NCI-H524 treated with DMSO at 0.1 percent for 48 hours (cell line): ENCODE results near the gene SLX4IP.

Experiments used
- DNase-seq: peaks from one replicate; lab custom pipeline; 2025; lab: John Stamatoyannopoulos, UW

Gene SLX4IP

DNA sequence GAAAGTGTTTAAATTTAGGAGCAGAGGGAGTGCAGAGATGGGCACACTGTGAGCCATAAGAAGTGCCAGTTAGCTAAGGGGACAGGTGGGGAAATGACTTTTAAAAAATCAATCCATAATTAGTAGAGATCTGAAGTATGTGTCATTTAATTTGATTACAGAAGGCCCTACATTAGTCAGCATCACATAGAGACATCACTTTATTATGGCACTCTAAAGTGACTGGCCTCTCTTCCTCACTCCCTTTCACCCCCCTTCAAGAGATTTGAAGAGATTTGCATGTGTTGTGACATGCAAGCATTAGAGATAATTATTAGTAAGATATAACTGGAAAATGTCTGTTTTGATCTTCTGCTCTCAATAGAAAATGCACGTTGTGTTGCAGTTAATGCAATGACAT is 86.7 kb downstream of the SLX4IP start:
- DNase-seq, result no peak

DNA sequence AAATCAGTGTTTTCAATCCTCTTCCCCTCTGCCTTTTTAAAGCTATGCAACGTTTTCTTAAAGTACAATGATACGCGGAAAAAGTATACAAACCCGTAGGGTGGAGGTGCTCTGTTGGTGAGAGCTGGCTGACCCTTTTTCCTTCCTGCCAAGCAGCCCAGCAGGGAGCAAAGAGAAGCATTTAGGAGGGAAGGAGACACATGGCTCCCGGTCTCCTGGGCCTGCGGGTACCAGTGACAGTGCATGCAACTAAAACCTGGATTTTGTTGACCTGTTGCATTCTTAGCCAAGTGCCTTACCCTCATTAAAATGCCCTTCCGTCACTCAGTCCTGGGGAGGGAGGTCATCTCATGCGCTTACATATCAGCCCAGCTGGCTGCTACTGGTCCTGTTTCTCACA is 87.2 kb downstream of the SLX4IP start:
- DNase-seq, result no peak

DNA sequence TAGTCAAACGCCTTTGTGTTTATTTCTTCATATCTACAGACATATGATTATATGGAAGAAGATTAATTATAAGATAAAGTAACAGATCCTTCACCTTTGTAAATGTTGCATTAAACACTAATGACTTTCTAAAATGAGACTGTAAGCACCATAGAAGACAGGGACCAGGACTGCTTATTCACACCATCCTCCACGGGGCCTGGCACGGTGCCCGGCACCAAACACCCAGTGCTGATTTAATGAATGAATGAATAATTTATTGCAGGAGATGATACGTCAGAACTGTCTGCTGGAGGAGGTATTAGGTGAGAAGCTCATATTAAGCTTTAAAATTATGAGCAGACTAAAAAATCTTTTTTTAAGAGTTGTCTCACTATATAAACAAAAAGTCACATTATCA is 88.3 kb downstream of the SLX4IP start:
- DNase-seq, result no peak

DNA sequence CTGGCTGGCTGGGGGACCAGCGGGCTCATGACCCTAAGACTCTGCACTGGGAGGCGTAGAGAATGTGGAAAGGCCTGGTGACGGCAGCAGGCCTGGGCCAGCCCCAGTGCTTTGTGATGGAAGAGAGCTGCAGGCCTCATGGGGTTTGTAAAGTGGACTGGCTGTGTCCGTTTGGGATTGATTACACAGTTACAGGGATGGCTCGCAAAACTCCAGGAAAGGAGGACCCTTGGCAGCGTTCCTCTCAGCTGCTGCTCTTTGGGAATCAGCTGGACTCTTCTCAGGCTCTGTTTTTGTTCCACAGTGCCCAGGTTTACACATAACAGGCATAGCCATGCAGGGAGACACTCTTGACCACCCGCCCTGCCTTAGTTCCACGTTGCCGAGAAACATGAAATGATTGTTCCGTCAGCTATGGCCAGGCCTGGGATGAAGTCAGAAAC is 89.0 kb downstream of the SLX4IP start:
- no peak for DNase-seq

DNA sequence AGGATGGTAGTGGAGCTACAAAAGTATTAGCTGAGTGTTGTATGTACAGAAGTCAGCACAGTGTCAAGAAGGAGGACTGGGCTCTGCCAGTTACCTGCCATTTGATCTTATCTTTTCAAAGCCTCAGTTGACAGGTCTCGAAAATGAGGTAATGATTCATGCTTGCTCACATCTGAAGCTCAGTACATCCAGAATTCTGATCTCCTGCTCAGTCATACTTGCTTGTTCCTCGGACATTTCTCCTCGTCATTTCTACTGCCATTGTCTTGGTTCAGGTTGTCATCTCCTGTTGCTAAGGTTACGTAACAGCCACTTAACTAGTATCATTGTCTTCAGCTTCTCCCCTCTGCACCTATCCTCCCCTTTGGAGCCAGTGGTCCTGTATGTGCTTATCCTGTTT is 89.5 kb downstream of the SLX4IP start:
- DNase-seq, result no peak

DNA sequence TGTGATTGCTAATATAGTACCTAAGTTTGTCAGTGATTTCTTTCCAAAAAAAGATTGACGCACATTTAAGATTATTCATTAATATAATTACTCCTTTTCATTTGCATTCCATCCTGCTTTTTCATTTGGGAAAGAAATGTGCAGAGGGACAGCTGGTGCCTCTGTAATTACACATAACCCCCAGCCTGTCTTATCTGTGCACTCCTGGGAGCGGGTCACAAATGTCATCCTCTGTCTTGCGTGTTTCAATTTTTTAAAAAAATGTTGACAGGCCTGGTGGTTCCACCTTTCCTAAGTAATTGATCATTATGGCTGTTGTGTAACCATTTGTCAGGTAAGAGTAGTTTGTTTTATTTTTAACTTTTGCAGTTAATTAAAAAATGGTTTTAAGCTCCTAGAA is 92.7 kb downstream of the SLX4IP start:
- DNase-seq, result no peak

DNA sequence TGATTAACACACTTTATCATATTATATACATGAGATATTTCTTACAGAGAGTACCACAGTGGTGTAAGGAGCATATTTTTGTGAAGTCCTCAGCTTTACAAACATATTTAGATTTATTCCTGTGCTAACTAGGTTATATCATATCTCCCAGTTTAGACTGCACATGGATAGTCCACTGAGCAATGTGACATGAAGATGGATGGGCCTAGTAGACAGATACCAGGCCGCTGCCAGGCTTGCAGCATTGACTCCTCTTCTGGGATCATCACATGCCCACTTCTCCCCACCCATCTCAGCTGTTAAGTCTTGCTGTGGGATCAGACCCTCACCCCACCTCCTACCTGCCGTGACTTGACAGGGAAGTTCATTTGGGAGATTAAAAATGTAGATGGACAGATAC is 95.8 kb downstream of the SLX4IP start:
- no peak for DNase-seq

DNA sequence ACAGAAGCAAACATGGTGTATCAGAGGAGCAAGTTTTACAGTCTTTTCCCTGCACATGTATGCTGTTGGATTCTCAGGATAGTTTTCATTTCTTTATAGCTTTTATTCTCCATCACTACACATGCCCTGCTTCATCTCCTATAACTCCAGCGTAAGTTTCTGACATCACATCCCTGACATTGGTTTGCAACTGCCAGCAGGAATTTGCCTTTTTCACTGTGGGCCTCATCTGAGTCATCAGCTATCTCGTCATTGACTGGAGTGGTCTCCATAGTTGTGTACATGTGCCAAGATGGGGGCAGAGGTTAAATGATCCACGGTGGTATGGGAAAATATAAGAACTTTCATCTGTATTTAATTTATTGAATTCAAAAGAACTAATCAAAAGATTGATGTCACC is 96.7 kb downstream of the SLX4IP start:
- DNase-seq, result no peak

DNA sequence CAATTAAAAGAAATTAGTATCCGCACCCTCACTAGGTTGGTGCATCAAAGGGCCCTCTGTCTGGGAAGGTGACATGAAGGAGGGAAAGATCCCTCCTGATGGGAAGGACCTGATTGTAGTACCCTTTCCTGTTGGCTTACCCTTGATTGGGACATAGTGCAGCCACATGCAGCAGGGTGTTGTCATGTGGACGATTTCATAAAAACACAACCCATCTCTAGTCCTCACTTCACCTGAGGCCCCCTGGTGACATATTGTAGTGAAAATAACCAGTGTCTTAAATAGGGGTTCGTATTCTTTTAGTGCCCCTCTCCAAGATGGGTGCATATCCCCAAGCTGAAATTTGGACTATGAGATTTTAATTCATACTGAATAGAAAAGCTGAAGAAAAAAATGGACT is 97.3 kb downstream of the SLX4IP start:
- DNase-seq, result no peak

DNA sequence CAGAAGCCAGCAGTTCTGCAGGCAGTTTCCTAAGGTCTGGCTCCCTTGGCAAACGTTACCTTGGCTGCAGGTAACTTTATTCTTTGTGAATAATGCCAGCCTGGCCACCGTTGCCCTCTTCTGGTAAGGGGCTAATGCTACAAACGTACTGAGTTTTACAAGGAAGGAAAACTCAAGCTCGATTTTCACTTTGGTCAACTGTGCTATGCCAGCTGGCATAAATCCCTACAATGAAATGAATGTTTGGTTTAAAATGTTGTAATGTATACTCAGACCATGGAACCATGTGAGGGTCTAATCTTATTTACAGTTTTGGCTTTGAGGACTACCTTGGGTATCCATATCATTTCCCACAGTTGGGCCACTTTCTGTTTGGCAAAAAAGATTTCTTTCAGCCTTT is 101.4 kb downstream of the SLX4IP start:
- no peak for DNase-seq

DNA sequence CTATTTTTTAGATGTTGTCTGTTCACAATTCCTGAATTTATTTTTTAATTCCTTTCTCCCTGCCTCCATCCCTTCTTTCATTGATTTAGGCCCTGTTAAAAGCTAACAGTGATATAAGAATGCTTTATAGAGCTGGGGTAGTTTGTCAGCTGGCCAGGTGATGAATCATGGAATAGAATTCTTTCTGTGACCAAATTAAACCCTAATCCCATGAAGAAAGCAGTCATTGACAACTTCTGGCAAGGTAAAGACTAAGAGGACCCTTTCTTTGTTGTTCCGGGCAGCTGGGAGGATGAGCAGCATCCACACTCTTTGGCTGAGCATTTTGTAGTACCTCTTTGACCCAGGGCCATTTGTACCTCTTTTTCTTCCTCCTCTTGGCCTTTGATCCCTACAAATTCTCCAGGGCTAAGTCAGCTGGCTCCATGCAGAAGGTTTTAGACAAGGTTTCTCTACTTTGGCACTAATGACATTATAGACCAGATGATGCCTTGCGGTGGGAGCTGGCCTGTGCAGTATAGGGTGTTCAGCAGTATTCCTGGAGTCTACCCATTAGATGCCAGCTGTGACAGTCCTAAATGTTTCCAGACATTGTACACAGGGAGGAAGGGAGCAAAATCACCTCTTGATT is 102.9 kb downstream of the SLX4IP start:
- DNase-seq, result no peak

DNA sequence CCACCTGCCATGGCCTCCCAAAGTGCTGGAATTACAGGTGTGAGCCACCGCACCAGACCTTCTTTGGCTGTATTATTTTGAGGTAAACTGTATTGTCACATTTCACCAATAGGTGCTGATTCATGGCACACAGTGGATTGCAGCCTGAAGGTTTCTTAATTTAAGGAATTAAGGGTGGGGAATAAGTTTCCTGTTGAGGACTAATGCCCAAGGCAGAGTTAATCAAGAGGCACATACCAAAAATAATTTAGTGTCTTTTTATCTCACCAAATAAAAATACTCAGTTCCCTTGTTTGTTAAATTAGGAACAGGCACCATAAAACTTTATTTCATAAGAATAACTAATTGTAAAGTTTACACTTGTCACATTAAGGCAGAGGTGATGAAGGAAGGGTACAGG is 103.7 kb downstream of the SLX4IP start:
- no peak for DNase-seq

DNA sequence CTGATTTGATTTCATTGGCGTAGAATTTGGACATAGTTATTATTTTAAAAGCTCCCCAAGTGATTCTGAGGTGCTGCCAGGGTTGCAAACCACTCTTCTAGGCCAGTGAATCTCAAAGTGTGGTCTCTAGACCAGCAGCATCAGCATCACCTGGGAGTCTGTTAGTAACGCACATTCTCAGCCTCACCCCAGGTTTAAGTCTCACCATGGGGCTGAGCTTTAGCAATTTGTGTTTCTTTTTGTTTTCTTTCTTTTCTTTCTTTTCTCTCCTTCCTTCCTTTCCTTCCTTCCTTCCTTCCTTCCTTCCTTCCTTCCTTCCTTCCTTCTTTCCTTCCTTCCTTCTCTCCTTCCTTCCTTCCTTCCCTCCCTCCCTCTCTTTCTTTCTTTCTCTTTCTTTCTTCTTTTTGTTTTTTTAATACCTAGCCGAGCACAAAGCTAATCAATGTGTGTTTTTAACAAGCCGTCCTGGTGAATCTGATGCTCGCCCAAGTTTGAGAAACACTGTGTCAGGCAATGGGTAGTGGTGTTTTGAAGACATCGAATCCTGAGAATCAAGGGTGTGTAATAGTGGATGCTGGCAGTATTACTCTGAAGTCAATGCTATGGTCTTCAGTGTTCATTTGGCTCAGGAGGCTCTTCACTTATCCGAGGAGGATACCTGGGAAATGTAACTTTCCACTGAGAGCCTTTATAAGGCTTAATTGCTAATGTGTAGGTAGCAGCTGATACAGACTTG is 104.9 kb downstream of the SLX4IP start:
- no peak for DNase-seq

DNA sequence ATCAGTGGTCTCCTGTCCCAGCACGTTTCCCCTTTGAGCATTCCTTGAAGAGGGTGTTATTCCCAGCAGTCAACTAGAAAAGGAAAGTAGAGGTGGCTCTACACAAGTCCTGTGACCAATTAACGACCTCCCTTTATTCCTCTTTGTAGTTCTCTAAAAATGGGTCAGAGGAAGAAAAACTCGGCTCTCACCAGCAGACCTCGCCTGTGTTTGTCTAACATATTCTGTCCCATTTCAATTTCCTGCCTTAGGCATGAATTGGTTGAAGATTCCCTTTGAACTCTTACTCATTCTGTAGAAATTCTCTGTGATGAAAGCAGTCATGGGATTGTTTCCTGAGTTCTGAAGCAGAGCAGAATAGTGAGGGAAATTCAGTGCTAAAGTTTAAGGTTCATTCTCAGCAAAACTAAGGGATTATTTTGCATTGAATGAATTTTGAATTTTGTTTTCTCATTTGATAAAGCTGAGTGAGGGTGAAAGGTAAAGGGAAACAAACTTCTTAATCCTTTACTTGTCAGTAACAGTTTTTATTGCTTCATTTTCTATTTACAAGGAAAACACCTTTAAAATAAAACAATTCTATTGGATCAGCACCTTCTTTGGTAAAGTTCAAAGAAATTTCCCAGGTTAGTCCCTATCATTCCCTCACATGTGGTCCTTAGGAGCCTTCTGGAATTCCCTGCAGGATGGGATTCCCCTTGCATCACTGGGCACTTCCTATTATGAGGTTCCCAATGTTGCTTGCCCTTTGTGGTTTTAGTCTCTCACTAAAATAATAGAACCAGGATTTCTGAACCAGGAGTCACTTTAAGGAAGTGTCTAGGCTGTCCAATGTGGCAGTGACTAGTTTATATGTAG is 105.8 kb downstream of the SLX4IP start:
- DNase-seq, result no peak

DNA sequence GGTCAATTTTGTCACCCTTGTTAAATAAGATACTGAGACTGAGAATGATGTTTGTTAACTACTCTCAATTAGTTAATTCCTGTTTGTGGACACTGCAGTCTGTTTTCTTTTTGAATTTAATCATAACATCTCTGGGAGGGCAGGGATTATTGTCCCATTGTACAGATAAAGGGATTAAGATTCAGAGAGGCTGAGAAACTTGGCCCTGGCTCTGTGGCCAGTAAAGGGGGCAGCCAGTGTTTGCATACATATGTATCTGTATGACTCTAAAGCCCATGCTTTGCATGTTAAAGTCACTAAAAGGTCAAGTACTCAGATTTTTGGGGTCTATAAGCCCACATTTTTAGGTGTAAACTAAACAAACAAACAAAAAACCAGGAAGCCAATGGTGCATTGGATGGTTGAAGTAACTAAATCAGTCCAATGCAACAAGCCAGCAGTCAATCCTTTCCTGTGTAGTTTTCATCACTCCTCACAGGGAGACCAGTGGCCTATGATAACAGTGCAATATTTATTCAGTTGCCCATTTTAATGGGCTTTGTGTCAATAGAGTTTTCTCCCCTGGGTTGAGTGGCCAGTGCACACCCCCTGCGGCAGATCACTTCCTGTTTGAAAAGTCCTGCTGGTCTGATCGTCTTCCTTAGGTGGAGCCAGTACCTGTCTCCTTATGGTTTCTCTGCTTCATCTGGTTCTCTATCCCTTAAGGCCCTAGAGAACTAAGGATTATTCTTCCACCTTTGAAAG is 106.7 kb downstream of the SLX4IP start:
- no peak for DNase-seq

DNA sequence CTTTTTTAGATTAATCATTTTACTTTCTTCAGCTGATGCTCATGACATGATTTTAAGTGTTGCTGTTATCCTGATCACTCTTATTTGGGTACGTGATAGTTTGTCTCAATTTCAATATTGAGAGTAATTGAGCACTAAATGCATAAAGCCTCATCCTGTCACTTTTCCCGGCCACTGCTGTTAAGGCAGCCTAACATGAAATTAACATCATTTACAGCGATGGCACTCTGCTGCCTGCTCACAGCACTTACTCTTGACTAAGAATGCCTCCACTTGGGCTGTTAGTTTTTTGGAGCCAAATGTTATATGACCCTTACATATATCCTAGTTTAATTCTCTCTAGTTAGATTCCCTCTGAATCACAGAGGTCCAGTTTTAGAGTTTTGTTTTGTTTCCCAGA is 107.3 kb downstream of the SLX4IP start:
- no peak for DNase-seq

DNA sequence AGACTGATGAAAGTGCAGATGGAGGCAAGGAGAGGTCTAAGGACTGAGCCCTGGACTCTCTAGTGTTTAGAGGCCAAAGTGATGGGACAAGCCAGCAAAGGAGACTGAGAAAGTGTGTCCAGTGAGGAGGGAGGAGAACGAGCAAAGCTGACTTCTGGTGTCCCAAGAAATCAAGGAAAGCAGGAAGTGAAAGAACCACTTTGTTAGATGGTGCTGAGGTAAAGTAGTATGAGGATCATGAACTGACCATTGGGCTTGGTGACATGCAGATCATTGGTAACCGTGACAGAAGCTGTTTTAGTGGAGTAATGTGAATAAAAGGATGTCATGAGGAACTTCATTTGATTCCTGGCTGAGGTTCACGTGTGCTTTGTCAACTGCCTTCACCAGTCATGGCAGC is 108.4 kb downstream of the SLX4IP start:
- DNase-seq, result no peak

DNA sequence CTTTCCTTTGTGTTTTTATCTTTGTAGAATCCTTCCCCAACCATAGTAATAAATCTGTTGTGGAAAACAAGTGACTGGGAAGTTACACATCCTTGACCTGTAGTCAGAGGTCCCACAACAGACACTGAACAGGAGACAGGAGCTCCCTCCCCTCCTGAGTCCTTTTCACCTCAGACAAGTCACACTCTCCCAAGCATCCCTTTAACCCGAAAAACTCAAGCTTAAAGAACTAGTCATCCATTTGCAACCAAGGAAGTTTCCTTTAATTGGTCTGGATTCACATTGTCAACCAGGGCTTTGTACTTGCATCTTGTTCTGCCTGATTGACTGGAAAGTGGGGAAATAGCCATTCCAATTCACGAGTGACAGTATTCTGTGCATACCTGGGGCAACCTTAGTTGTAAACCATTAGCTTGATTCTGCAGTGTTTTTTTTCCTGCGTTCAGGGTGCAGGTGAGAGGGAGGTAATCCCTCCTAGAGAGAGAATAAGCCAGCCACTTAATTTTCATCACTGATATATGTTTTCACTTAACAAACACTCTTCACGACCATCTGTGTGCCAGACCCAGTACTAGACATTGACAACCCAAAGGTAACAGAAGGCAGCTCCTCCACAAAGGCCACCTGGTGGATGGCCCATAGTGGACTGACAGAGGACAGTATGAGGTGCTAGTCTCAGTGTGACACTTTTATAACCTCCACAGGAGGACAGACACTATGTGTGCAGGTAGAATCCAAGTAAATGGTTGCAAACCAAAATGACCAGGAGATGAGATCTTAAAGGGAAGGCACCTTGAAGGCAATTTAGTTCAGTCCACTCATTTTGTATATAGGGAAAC is 112.4 kb downstream of the SLX4IP start:
- peak; percentile 7 for DNase-seq

DNA sequence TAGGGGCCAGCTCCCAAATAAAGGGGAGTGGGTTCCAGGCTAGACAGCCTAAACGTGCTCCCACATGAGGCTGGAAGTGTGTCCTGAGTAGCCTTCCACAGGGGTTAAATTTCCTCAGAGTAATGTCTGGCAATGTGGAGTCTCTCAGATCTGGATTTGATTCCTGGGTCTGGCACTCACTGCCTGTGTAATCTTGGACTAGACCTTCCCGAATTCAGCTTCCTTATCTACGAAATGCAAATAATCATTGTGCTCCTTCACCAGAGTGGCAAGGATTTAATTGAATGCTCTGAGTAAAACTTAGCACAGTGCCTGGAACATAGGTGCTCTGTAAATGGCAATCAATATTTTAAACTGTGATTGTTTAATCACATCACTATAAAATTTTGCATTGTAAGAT is 114.4 kb downstream of the SLX4IP start:
- DNase-seq, result no peak

DNA sequence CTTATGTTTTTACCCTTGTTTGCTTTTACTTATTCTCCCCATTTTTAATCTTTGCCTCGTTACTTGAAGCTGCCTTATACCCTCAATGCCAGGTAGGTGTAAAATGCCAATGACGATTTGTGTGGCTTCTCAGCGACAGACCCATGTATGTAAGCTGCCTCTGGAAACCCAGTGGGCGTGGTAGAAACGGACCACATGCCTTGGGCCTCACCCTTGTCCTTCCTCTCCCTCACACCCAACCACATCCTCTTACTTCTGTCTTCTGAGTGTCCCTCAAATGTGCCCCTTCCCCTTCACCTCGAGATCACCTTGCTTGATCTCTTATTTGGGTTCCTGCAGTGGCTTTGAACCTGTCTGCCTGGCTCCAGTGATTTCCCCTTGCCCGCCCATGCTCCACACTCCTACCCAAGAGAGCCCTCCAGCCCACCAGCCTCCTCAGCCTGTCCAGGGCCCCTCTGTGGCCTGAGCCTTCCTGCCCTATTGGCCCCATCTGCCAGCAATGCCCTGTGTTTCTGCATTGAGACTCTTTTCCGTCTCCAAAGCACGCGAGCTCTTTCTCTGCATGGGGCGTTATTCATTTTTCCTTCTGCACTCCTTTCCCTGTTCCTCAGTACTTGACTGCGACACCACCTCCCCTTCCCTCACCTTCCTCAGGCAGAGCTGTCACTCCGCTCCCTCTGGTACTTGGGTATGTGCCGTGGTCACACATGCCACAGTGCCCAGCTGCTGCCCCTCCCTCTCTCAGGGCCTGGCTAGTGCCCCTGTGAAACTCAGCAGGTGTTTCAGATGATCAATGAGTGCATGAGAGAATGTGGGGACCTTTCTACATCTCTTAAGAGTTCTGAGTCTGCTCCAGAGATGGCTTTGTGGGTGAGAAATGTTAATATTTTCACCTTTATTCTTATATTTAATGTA is 115.4 kb downstream of the SLX4IP start:
- DNase-seq, result no peak
